ENCODE results near the gene PNP.

GRCh38 chr14:20470603-20470901, 1.3 kb downstream of the PNP start:
- TF ChIP-seq POLR2A (IDR thresholded peaks at IDR 0.05; ENCODE audit: low read length) (no peak), GATA1 (IDR thresholded peaks at IDR 0.05; ENCODE audit: low read depth, low read length) (no peak)

All from erythroblast (primary cell).